A172 (cell line): ENCODE results near the gene TEAD1. TPM values are rescaled to one million over a fixed set of nuclear protein-coding genes. Genes with fewer than 3 reads are reported as not detected.
A peak's percentile ranks its signal among the peaks of the same experiment; 100 is the strongest.

ENCODE experiments used
- DNase-seq: peaks from one replicate; pipeline ENCODE4 v3.0.0-alpha.2; 2015; ENCODE audit warnings: low spot score
- total RNA-seq: library from RNA; depleted of rRNA; stranded (reverse); fragments of >200 nt; shearing (Covaris generic); gene quantifications from 2 replicates; pipeline ENCODE4 v1.2.3, GENCODE V29; 2014

TEAD1 gene
- total RNA-seq, 1 experiment from 2014 or later = 92.5 TPM

- DNase-seq = peak; percentile 63
Observed at GRCh38 chr11:12893787-12894672, 219.8 kb downstream of the TEAD1 start.

DNA sequence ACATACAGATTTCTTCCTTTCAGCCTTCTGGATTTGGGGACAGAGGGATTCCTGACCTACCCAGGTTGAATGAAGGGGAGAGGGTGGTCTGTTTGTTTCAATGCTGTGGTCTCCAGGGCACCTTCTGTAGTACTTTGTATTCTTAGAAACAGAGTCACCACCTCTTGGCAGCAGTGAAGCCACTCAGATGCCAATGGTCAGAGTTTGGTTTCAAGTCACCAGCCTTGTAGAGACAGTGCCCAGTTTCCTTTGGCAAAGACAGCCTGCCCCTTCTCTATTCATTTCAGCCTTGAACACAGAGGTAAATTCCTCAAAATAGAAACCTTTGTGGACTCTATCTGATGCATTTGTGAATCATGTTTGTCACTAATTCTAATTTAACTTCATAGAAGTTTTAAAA is 223.2 kb downstream of the TEAD1 start:
- DNase-seq = no peak

DNA sequence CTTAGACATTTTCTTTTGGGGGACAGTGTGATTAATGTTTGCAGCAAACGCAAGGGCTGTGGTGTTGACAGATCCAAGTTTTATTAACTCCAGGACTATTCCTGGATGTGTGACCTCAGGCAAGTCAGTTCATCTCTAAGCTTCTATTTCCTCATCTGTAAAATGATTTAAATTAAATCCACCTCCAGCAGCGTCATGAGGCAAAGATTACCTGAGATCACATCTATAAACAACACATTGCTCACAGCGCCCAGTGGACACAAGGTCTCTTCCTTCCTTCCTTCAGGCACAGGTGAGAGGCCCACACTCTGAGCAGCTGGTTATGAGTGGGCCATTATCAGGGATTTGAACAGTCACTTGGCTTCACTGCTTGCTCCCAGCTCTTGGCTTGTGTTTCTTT is 223.6 kb downstream of the TEAD1 start:
- DNase-seq = no peak

DNA sequence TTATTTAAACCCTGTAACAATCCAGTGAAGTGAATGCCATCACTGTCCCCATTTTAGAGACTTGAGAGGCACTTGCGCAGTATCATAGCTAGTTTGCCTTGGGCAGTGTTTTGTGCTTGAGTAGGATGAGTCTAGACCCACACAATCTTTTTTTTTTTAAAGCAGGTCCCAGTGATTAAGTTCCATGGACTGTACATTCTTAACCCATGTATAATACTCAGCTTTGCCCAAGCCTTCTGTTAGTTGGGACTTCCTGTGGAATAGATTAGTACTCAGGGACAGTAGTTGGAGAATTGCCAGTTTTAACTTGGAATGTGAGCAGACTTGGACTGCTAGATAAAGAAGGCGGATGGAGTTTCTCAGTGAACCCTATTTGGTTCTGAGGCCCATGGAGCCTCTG is 226.3 kb downstream of the TEAD1 start:
- peak; percentile 92 for DNase-seq

DNA sequence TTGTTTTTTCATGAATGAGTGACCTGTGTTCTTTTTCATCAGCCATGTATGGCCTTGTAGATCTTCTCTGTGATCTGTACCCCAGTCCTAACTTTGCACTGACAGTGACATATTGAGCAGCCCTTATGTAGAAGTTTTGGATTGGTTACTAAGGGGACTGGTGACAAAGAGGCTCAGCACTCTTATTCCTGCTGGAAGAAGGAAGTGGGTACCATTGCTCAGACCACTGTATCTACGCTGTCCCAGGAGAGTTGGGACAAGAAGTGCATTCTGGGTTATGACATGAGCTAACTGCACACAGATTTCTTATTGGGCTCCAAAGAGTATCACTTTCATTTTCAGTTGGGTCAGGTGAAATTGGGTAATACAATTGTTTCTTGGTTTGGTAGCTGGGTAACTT is 227.1 kb downstream of the TEAD1 start:
- DNase-seq = no peak

DNA sequence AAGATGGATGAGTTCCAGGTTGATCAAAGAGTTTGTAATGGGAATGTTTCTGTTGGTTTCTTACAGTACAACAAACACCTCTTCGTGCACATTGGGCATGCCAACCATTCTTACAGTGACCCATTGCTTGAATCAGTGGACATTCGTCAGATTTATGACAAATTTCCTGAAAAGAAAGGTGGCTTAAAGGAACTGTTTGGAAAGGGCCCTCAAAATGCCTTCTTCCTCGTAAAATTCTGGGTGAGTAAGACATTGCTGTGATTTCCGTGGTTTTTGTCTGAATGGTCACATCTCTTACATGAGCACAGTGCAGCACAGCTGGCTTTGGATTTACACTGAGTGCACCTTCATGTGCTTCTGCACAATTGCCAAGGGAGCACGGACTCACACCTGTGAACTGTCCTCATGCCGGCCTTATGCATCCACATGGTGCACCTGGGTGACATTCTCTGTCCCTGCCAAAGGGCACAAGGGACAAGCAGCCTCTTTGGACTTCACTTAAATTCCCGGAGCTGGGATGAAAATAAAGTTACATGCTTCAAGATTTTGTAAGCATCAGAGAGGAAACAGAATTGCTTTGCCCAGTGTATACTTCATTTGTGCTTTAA is 227.8 kb downstream of the TEAD1 start:
- peak; percentile 67 for DNase-seq

DNA sequence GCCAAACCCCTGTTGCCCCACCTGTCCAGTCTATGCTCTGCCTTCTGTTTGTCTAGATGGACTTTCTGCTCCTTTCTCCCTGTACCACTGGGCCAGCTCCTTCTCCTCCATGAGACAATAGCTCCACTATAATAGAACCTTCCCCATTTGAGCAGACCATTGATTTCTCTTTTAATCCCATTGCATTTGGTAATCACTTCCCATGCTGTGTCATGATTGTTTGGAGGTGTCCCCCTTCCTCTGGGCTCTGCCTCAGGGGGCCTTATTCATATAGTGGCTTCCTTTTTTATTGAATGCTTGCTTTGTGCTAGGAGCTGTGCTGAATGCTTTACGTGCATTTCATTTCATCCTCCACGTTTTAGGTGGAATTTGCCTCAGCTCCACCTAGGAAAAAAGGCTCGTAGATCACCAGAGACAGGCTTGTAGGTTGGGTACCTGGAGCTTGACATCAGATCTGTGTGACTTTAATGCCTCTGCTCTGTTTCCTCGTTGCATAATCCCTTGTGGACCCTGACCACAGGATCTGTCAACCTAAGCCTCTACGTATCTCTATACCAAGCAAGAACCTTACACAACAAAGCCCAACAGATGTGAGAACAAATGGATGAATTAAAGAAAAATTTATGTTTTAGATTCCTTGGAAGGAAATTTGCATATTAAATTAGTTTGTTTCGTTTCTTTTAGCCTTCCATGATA is 228.7 kb downstream of the TEAD1 start:
- DNase-seq = no peak

- DNase-seq = no peak
Observed at GRCh38 chr11:12905435-12905834, 231.2 kb downstream of the TEAD1 start.

- no peak for DNase-seq
Observed at GRCh38 chr11:12906501-12906900, 232.3 kb downstream of the TEAD1 start.

DNA sequence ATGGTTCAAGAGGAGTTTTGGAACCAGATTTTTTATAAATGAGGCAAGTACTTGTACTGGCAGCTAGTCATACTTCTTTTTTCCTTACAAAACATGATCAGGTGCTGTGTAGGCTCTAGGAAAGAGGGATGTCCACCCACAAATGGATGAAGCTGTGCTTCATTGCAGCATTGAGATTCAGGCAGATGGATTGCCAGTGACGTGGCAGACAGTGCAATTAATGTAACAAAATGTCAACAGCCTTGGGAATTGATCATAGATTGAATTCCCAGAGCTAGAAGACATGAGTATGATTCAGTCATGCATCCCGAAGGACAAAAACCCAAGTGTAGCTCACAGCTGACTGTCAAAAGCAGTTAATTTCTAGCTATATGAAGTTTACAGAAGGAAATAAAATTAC is 235.7 kb downstream of the TEAD1 start:
- no peak for DNase-seq

DNA sequence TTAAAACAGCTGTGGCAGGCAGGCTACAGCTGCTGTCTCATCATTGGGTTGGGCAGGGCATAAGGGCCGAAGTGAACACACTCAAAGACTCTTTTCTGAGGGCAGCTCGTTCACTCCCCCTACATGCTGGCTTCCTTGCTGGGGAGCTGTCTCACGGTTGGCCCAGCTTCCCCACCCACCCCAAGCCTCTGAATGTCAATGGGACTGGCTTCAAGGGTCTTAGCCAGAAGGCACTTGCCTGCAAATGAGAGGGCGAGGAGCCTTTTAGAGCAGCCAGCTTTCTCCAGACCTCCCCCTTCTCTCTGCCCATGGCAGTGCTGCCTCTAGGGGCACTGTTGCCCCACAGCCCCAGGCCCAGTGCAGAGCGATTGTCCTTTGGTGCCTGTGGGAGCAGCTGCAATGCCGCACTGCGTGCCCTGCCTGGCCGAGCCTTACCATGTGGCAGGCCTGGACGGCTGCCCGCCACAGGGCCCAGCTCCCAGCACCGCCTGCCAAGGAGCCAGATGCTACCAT is 240.2 kb downstream of the TEAD1 start:
- DNase-seq = no peak

DNA sequence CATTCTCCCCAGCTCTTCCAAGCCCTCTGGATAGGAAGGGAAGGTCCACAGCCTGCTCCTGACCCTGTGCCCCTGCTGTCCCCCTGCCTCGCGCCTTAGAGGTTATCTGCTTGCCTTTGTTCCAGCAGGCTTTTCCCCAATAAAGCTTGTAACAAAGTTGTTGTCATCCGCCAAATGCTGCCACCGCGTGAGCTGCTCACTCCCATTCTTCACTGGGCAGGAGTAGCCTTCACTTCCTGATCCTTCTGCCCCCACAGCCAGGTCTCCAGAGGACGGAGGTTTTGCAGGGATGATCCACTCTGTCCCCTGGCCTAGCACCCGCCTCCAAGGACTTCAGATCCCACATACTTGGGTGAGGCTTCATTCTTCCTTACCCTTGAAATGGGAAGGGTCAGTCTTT is 240.9 kb downstream of the TEAD1 start:
- no peak for DNase-seq

DNA sequence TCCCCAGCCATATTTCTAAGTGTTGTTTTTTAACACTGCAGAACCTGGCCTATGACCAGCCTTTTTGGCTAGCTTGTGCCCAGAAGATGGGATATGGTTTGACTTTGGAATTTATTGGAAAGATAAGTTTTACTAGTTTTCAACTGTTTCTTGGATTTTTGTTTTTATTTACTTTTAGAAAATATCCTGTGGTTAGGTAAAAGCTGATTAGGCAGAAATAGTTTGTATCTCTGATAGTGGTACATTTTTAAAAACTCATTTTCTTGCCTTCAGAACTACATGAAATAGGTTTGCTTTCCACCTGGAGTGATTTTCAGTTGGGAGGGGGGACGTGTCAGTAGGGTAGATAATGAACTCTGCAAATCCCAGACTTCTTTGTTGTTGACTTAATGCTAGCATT is 243.6 kb downstream of the TEAD1 start:
- DNase-seq = no peak

GRCh38 chr11:12918667-12919066 is 244.4 kb downstream of the TEAD1 start:
- no peak for DNase-seq

DNA sequence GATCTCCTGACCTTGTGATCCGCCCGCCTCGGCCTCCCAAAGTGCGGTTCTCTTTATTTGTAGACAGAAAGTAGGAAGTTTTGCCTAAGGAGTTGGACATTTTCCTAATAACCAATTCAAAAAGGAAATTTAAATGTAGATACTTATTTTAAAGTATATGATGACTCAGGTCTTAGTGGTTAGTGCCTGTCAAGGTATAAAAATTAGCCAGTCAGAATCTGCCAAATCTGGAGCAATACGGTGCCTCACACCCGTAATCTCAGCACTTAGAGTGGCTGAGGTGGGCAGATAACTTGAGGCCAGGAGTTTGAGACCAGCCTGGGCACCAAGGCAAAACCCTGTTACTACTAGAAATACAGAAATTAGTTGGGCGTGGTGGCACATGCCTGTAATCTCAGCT is 248.2 kb downstream of the TEAD1 start:
- DNase-seq = no peak

- no peak for DNase-seq
Observed at GRCh38 chr11:12922980-12923507, 248.8 kb downstream of the TEAD1 start.

DNA sequence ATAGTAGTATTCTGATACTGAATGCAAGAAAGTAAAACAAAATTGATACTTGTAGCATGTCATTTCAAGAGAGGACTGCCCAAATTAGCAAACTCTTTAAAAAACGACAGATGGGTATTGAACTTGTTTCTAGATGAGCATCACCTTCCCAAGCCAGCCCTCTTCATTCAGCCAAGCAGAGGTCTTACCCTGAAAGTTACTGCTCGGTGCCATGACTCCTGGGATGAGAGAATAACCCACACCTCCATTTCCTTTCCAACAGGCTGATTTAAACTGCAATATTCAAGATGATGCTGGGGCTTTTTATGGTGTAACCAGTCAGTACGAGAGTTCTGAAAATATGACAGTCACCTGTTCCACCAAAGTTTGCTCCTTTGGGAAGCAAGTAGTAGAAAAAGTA is 250.4 kb downstream of the TEAD1 start:
- no peak for DNase-seq

DNA sequence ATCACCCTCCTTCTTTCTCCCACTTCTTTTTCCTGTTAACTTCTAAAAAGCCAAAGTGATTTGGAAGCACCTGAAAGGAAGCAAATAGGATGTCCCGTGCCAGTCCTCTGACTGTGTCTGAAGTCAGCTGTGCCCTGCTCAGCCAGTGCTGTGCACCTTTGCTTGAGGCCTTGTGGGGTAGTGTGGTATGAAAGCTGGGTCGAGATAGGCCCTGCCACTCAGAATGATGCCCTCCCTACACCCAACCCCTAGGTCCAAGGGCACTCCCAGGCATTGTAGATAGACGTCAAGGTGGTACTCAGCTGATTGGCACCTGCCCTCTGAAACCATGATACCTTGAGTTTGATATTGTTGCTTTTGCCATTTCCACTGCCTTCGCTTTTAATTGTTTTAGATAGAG is 251.3 kb downstream of the TEAD1 start:
- DNase-seq = no peak

- no peak for DNase-seq
Observed at GRCh38 chr11:12927221-12927620, 253.0 kb downstream of the TEAD1 start.

- DNase-seq = no peak
Observed at GRCh38 chr11:12927886-12928285, 253.7 kb downstream of the TEAD1 start.

DNA sequence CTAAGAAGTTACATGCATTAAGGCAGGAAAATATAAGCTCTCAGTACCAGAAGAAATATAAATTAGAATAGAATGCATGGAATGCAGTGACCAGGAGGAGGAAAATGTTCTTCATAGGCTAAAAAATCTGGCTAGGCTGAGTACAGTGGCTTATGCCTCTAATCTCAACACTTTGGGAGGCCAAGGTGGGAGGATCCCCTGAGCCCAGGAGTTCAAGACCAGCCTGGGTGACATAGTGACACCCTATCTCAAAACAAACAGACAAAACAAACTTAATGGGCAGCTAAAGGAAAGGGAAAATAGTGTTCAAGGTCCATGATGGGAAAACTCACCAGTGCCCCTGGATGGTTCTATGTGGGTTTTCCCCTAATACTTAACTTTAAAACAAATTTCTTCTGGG is 256.6 kb downstream of the TEAD1 start:
- DNase-seq = no peak

GRCh38 chr11:12932485-12932884 is 258.3 kb downstream of the TEAD1 start:
- no peak for DNase-seq
